CD14-positive monocyte (primary cell): ENCODE measurements around the gene SLC37A1. TPM values are rescaled to one million over a fixed set of nuclear protein-coding genes. Genes with fewer than 3 reads are reported as not detected.

Source experiments
- DNase-seq, 3 donors: peaks; one replicate each; pipeline ENCODE4 v3.0.0-alpha.2; 2011 to 2022
- H2AFZ ChIP-seq: 2 replicates; pipeline ENCODE4 v1.6.0; 2012; ENCODE audit warnings: mild to moderate bottlenecking, low read depth, low read length, inconsistent platforms; ENCODE audit not compliant: insufficient read depth, poor library complexity, severe bottlenecking
- H3K27ac ChIP-seq, 2 donors: 1 replicate in 1 of 2; 2 replicates in 1 of 2; pipeline ENCODE4 v1.5.1; 2012 to 2013; ENCODE audit warnings: low read length in 2 of 2, control low read depth in 1 of 2, inconsistent platforms in 1 of 2, low read depth in 1 of 2, mild to moderate bottlenecking in 1 of 2
- H3K27me3 ChIP-seq, 2 donors: one replicate each; pipeline versions ENCODE4 v1.6.0 to v1.6.1; 2011 to 2013; ENCODE audit warnings: low read length in 2 of 2; ENCODE audit not compliant: control insufficient read depth in 2 of 2, insufficient read depth in 2 of 2
- H3K36me3 ChIP-seq, 2 donors: replicated peaks in 1 of 2; 1 replicate in 1 of 2; 2 replicates in 1 of 2; pipeline versions ENCODE4 v1.5.1 to v1.6.1; 2012 to 2013; ENCODE audit warnings: low read length in 2 of 2, control low read depth in 1 of 2, inconsistent platforms in 1 of 2, mild to moderate bottlenecking in 1 of 2; ENCODE audit not compliant: insufficient read depth in 2 of 2, control insufficient read depth in 1 of 2
- H3K4me1 ChIP-seq, 2 donors: 1 replicate in 1 of 2; 2 replicates in 1 of 2; pipeline versions ENCODE4 v1.5.1 to v1.6.1; 2012 to 2013; ENCODE audit warnings: low read length in 2 of 2, control low read depth in 1 of 2, inconsistent platforms in 1 of 2, mild to moderate bottlenecking in 1 of 2, moderate library complexity in 1 of 2; ENCODE audit not compliant: insufficient read depth in 2 of 2, control insufficient read depth in 1 of 2
- H3K4me2 ChIP-seq: replicated peaks from 2 replicates; pipeline ENCODE3; 2012; ENCODE audit warnings: low read length, moderate library complexity, mild to moderate bottlenecking; ENCODE audit not compliant: poor library complexity, severe bottlenecking; ENCODE audit errors: extremely low read depth
- H3K4me3 ChIP-seq, 3 experiments: fragments of 200-600 bp in 1 of 3; sonication (generic) in 1 of 3; replicated peaks in 1 of 3; 1 replicate in 2 of 3; 2 replicates in 1 of 3; pipeline ENCODE4 v1.5.1; 2011 to 2013; ENCODE audit warnings: low read length in 3 of 3, mild to moderate bottlenecking in 3 of 3, control low read depth in 2 of 3, low read depth in 2 of 3, inconsistent platforms in 1 of 3, moderate library complexity in 1 of 3
- H3K79me2 ChIP-seq: 2 replicates; pipeline ENCODE4 v1.6.0; 2012; ENCODE audit warnings: mild to moderate bottlenecking, control low read depth, inconsistent platforms, low read length, moderate library complexity; ENCODE audit not compliant: insufficient read depth
- H3K9ac ChIP-seq: 2 replicates; pipeline ENCODE4 v1.6.0; 2017; ENCODE audit warnings: low read length, mild to moderate bottlenecking; ENCODE audit not compliant: insufficient read depth, poor library complexity, severe bottlenecking
- H3K9me3 ChIP-seq, 2 donors: replicated peaks in 1 of 2; 1 replicate in 1 of 2; 2 replicates in 1 of 2; pipeline versions ENCODE4 v1.5.1 to v1.6.1; 2012 to 2013; ENCODE audit warnings: low read length in 2 of 2, control low read depth in 1 of 2; ENCODE audit not compliant: control insufficient read depth in 1 of 2, insufficient read depth in 1 of 2
- H4K20me1 ChIP-seq: 2 replicates; pipeline ENCODE4 v1.6.0; 2012; ENCODE audit warnings: mild to moderate bottlenecking, low read length, control low read depth, moderate library complexity; ENCODE audit not compliant: insufficient read depth
- H3K27ac Mint-ChIP-seq, 7 donors: one replicate each; pipeline ENCODE4 v1.8.0; 2020; ENCODE audit warnings: mild to moderate bottlenecking in 7 of 7, mixed read lengths in 7 of 7, moderate library complexity in 6 of 7, inconsistent platforms in 2 of 7
- H3K27me3 Mint-ChIP-seq, 3 donors: one replicate each; pipeline ENCODE4 v1.8.0; 2021 to 2022; ENCODE audit warnings: low read depth in 3 of 3, mild to moderate bottlenecking in 3 of 3, mixed read lengths in 3 of 3, moderate library complexity in 3 of 3, inconsistent platforms in 1 of 3
- H3K36me3 Mint-ChIP-seq, 2 donors: one replicate each; pipeline ENCODE4 v1.8.0; 2020; ENCODE audit warnings: mixed read lengths in 2 of 2, inconsistent platforms in 1 of 2, mild to moderate bottlenecking in 1 of 2
- H3K4me1 Mint-ChIP-seq: one replicate; pipeline ENCODE4 v1.8.0; 2020; ENCODE audit warnings: mild to moderate bottlenecking, mixed read lengths
- H3K4me3 Mint-ChIP-seq, 2 donors: one replicate each; pipeline ENCODE4 v1.8.0; 2020; ENCODE audit warnings: mild to moderate bottlenecking in 2 of 2, mixed read lengths in 2 of 2, moderate library complexity in 1 of 2
- H3K9me3 Mint-ChIP-seq, 7 donors: one replicate each; pipeline ENCODE4 v1.8.0; 2020 to 2022; ENCODE audit warnings: mixed read lengths in 7 of 7, mild to moderate bottlenecking in 6 of 7, moderate library complexity in 6 of 7, inconsistent platforms in 2 of 7
- CTCF ChIP-seq: fragments of 200-600 bp; IDR thresholded peaks from one replicate; pipeline ENCODE4 v1.8.0; 2022; ENCODE audit warnings: antibody characterized with exemption, mild to moderate bottlenecking
- WGBS: methylation state at CpG from one replicate; pipeline ENCODE4 v1.1.5; 2013; ENCODE audit warnings: missing lambda C conversion rate; ENCODE audit not compliant: insufficient coverage; 5-methylcytosine and 5-hydroxymethylcytosine counted together
- intact Hi-C, 2 donors: fragments of 100-400 bp; cut with micrococcal nuclease; formaldehyde crosslinking; loops; one replicate each; pipeline versions ENCODE4 v1.15.0 to v1.15.1; 2023
- polyA plus RNA-seq, 3 donors: library from polyadenylated mRNA; depleted of rRNA in 1 of 3; unstranded in 2 of 3; stranded (reverse) in 1 of 3; fragments of 300-500 nt in 2 of 3; fragments of >200 nt in 1 of 3; fragmentation: Illumina TruSeq in 2 of 3; gene quantifications; 1 replicate in 2 of 3; 2 replicates in 1 of 3; pipeline ENCODE4 v1.2.3, GENCODE V29; 2012 to 2021

The SLC37A1 gene
- polyA plus RNA-seq, 3 donors: 2.7 to 12.4 (median 4.3) TPM

- H3K27me3 ChIP-seq: no peaks in the 10 kb centered on the region
- H3K9me3 ChIP-seq: peaks cover 30 to 32% of the 10 kb centered on the region in 2 donors
- Mint-ChIP-seq H3K27me3 (peaks cover 1 to 5% (median 3%) of the 10 kb centered on the region in 3 donors), H3K4me1 (no peaks in the 10 kb centered on the region), H3K4me3 (no peak overlapping the region), H3K9me3 (peaks cover 23 to 50% (median 49%) of the 10 kb centered on the region in 7 donors), H3K36me3 (no peaks in the 10 kb centered on the region), H3K27ac (no peak overlapping the region)
- H3K4me3 ChIP-seq: no peak overlapping the region
- no peaks in the 10 kb centered on the region for H3K79me2 ChIP-seq
- WGBS: 94% methylated on average over 2 of the region's 4 CpGs
- intact Hi-C loops: no loop called here
- no peaks in the 10 kb centered on the region for H3K4me1 ChIP-seq
- H3K36me3 ChIP-seq: no peaks in the 10 kb centered on the region
- no peak for TF ChIP-seq CTCF
- DNase-seq: no peak
- H3K9ac ChIP-seq: no peak overlapping the region
- no peaks in the 10 kb centered on the region for H4K20me1 ChIP-seq
- H3K4me2 ChIP-seq: no peak overlapping the region
- no peak overlapping the region for H3K27ac ChIP-seq
- H2AFZ ChIP-seq: no peak overlapping the region
These were observed 88.0 kb downstream of the SLC37A1 start for GRCh38 chr21:42601656-42602055.

GRCh38 chr21:42607102-42607501 lies 93.5 kb downstream of the SLC37A1 start:
- WGBS: 84% methylated on average over 4 of the region's 4 CpGs
- intact Hi-C loops: no loop called here
- H3K4me1 Mint-ChIP-seq: no peaks in the 10 kb centered on the region

More at GRCh38 chr21:42607102-42607501, 93.5 kb downstream of the SLC37A1 start:
- DNase-seq: no peak
- no peaks in the 10 kb centered on the region for H3K79me2 ChIP-seq
- no peaks in the 10 kb centered on the region for H3K4me1 ChIP-seq
- TF ChIP-seq CTCF: no peak
- H3K4me2 ChIP-seq: no peak overlapping the region
- H3K9me3 ChIP-seq: peaks cover 33 to 41% of the 10 kb centered on the region in 2 donors
- Mint-ChIP-seq H3K27ac (no peak overlapping the region), H3K9me3 (peaks cover 27 to 60% (median 40%) of the 10 kb centered on the region in 7 donors), H3K27me3 (peaks cover 0 to 8% (median 3%) of the 10 kb centered on the region in 3 donors), H3K4me3 (no peak overlapping the region), H3K36me3 (no peaks in the 10 kb centered on the region)
- H4K20me1 ChIP-seq: no peaks in the 10 kb centered on the region
- no peak overlapping the region for H3K9ac ChIP-seq
- no peaks in the 10 kb centered on the region for H3K36me3 ChIP-seq
- no peak overlapping the region for H3K4me3 ChIP-seq
- no peak overlapping the region for H2AFZ ChIP-seq
- H3K27ac ChIP-seq: no peak overlapping the region
- H3K27me3 ChIP-seq: no peaks in the 10 kb centered on the region
